ENCODE measurements around the gene TCF25.

Gene TCF25

GRCh38 chr16:89893642-89894548, 20.5 kb downstream of the TCF25 start:
- Histone ChIP-seq H3K27ac (no peak overlapping the region), H3K9ac (ENCODE audit: insufficient read length) (no peak overlapping the region), H3K36me3 (ENCODE audit: insufficient read depth, low read length) (peaks cover 9% of the 10 kb centered on the region; the same call in 1 of the 2 replicates), H3K9me3 (ENCODE audit: low read depth, low read length) (no peaks in the 10 kb centered on the region), H3K4me3 (no peak overlapping the region)
- no peak for DNase-seq (ENCODE audit: low read depth, low spot score)
- TF ChIP-seq EZH2 (IDR thresholded peaks at IDR 0.05) (no peak), FOXP2 (optimal IDR thresholded peaks at IDR 0.05; ENCODE audit: control extremely low read depth, extremely low read length, insufficient read depth) (no peak), POLR2AphosphoS5 (IDR thresholded peaks at IDR 0.05; ENCODE audit: borderline replicate concordance, low read depth, low read length) (no peak)

- no peak for TF ChIP-seq POLR2AphosphoS5 (IDR thresholded peaks at IDR 0.05; ENCODE audit: borderline replicate concordance, low read depth, low read length)
- TF ChIP-seq EZH2 (IDR thresholded peaks at IDR 0.05): no peak
- TF ChIP-seq FOXP2 (optimal IDR thresholded peaks at IDR 0.05; ENCODE audit: control extremely low read depth, extremely low read length, insufficient read depth): no peak
- no peak for DNase-seq (ENCODE audit: low read depth, low spot score)
- Histone ChIP-seq H3K9ac (ENCODE audit: insufficient read length) (no peak overlapping the region), H3K9me3 (ENCODE audit: low read depth, low read length) (no peaks in the 10 kb centered on the region), H3K27ac (no peak overlapping the region), H3K36me3 (ENCODE audit: insufficient read depth, low read length) (peaks cover 15% of the 10 kb centered on the region; the same call in 1 of the 2 replicates), H3K4me3 (no peak overlapping the region)
Observed at GRCh38 chr16:89895482-89896250, 22.3 kb downstream of the TCF25 start.

GRCh38 chr16:89897204-89897603, 23.8 kb downstream of the TCF25 start:
- H3K27ac ChIP-seq: no peak overlapping the region

GRCh38 chr16:89898201-89898967, 25.0 kb downstream of the TCF25 start:
- no peak for DNase-seq (ENCODE audit: low read depth, low spot score)
- no peaks in the 10 kb centered on the region for H3K9me3 ChIP-seq (ENCODE audit: low read depth, low read length)
- peaks cover 14% of the 10 kb centered on the region; the same call in 1 of the 2 replicates for H3K36me3 ChIP-seq (ENCODE audit: insufficient read depth, low read length)
- no peak overlapping the region for H3K27ac ChIP-seq
- TF ChIP-seq EZH2 (IDR thresholded peaks at IDR 0.05) (no peak), POLR2AphosphoS5 (IDR thresholded peaks at IDR 0.05; ENCODE audit: borderline replicate concordance, low read depth, low read length) (no peak), FOXP2 (optimal IDR thresholded peaks at IDR 0.05; ENCODE audit: control extremely low read depth, extremely low read length, insufficient read depth) (no peak)
- no peak overlapping the region for H3K9ac ChIP-seq (ENCODE audit: insufficient read length)
- H3K4me3 ChIP-seq: no peak overlapping the region

More at GRCh38 chr16:89897204-89897603, 23.8 kb downstream of the TCF25 start:
- Histone ChIP-seq H3K9me3 (ENCODE audit: low read depth, low read length) (no peaks in the 10 kb centered on the region), H3K36me3 (ENCODE audit: insufficient read depth, low read length) (peaks cover 17% of the 10 kb centered on the region; the same call in 1 of the 2 replicates), H3K4me3 (no peak overlapping the region), H3K9ac (ENCODE audit: insufficient read length) (no peak overlapping the region)
- DNase-seq (ENCODE audit: low read depth, low spot score): no peak
- TF ChIP-seq EZH2 (IDR thresholded peaks at IDR 0.05): no peak
- TF ChIP-seq FOXP2 (optimal IDR thresholded peaks at IDR 0.05; ENCODE audit: control extremely low read depth, extremely low read length, insufficient read depth): no peak

- DNase-seq (ENCODE audit: low read depth, low spot score): no peak
- TF ChIP-seq FOXP2 (optimal IDR thresholded peaks at IDR 0.05; ENCODE audit: control extremely low read depth, extremely low read length, insufficient read depth): no peak
- TF ChIP-seq POLR2AphosphoS5 (IDR thresholded peaks at IDR 0.05; ENCODE audit: borderline replicate concordance, low read depth, low read length): no peak
- TF ChIP-seq EZH2 (IDR thresholded peaks at IDR 0.05): no peak
- H3K36me3 ChIP-seq (ENCODE audit: insufficient read depth, low read length): peaks cover 14% of the 10 kb centered on the region; the same call in 1 of the 2 replicates
Observed at GRCh38 chr16:89899879-89900481, 26.6 kb downstream of the TCF25 start.

GRCh38 chr16:89900885-89901284, 27.5 kb downstream of the TCF25 start:
- Histone ChIP-seq H3K27ac (no peak overlapping the region), H3K9ac (ENCODE audit: insufficient read length) (no peak overlapping the region), H3K36me3 (ENCODE audit: insufficient read depth, low read length) (peaks cover 14% of the 10 kb centered on the region; the same call in 1 of the 2 replicates), H3K4me3 (no peak overlapping the region), H3K9me3 (ENCODE audit: low read depth, low read length) (no peaks in the 10 kb centered on the region)
- DNase-seq (ENCODE audit: low read depth, low spot score): no peak
- TF ChIP-seq EZH2 (IDR thresholded peaks at IDR 0.05) (no peak), FOXP2 (optimal IDR thresholded peaks at IDR 0.05; ENCODE audit: control extremely low read depth, extremely low read length, insufficient read depth) (no peak), POLR2AphosphoS5 (IDR thresholded peaks at IDR 0.05; ENCODE audit: borderline replicate concordance, low read depth, low read length) (no peak)

More at GRCh38 chr16:89899879-89900481, 26.6 kb downstream of the TCF25 start:
- no peak overlapping the region for H3K27ac ChIP-seq
- H3K9me3 ChIP-seq (ENCODE audit: low read depth, low read length): no peaks in the 10 kb centered on the region
- H3K9ac ChIP-seq (ENCODE audit: insufficient read length): no peak overlapping the region
- H3K4me3 ChIP-seq: no peak overlapping the region

GRCh38 chr16:89902980-89903379, 29.6 kb downstream of the TCF25 start:
- no peak for TF ChIP-seq FOXP2 (optimal IDR thresholded peaks at IDR 0.05; ENCODE audit: control extremely low read depth, extremely low read length, insufficient read depth)
- TF ChIP-seq EZH2 (IDR thresholded peaks at IDR 0.05): no peak
- TF ChIP-seq POLR2AphosphoS5 (IDR thresholded peaks at IDR 0.05; ENCODE audit: borderline replicate concordance, low read depth, low read length): no peak
- Histone ChIP-seq H3K9me3 (ENCODE audit: low read depth, low read length) (no peaks in the 10 kb centered on the region), H3K36me3 (ENCODE audit: insufficient read depth, low read length) (peaks cover 18% of the 10 kb centered on the region; the same call in 1 of the 2 replicates), H3K9ac (ENCODE audit: insufficient read length) (no peak overlapping the region), H3K4me3 (no peak overlapping the region), H3K27ac (no peak overlapping the region)
- DNase-seq (ENCODE audit: low read depth, low spot score): no peak

All from SK-N-MC (cell line).